Measurements from ENCODE around the gene EVPL. TPM values are rescaled to one million over a fixed set of nuclear protein-coding genes. Genes with fewer than 3 reads are reported as not detected.
A peak's percentile ranks its signal among the peaks of the same experiment; 100 is the strongest.

EVPL gene
- total and polyA plus RNA-seq, 2 of the 13 experiments (the other 11 are each of a cell fraction or from before 2014, with no cell fraction given), result 2.1 to 8.2 TPM

GRCh38 chr17:76027159-76027839, at the start of gene EVPL (continued):
- peak; percentile 27; the same call in 1 of the 2 replicates for TF ChIP-seq NR0B2 (CRISPR knock-in tag; IDR thresholded peaks at IDR 0.05)
- no peak for TF ChIP-seq ZNF674 (CRISPR knock-in tag; IDR thresholded peaks at IDR 0.05; ENCODE audit: low read depth)
- TF ChIP-seq SATB2 (CRISPR knock-in tag; IDR thresholded peaks at IDR 0.05), result no peak
- 0 out of 2 replicates have a peak, but pooled peaks have one; percentile 16 for TF ChIP-seq ZNF329 (CRISPR knock-in tag; IDR thresholded peaks at IDR 0.05; ENCODE audit: low read depth)
- TF ChIP-seq DRAP1 (CRISPR knock-in tag; IDR thresholded peaks at IDR 0.05), result peak; percentile 80
- peak; percentile 92 for TF ChIP-seq ZNF687 (CRISPR knock-in tag; IDR thresholded peaks at IDR 0.05)
- TF ChIP-seq RFX3 (CRISPR knock-in tag; IDR thresholded peaks at IDR 0.05), result no peak
- TF ChIP-seq CEBPB (IDR thresholded peaks at IDR 0.05; ENCODE audit: borderline replicate concordance, low read depth, low read length), result no peak
- TF ChIP-seq PHF8 (CRISPR knock-in tag; IDR thresholded peaks at IDR 0.05), result peak; percentile 76; the same call in 1 of the 2 replicates
- TF ChIP-seq KLF16 (CRISPR knock-in tag; IDR thresholded peaks at IDR 0.05), result peak in 1 of 2 experiments; percentile 49; a peak in 1 of 4 replicates
- no peak for TF ChIP-seq ATF7 (IDR thresholded peaks at IDR 0.05)
- TF ChIP-seq ATF7 (CRISPR knock-in tag; IDR thresholded peaks at IDR 0.05), result peak; percentile 59; the same call in 1 of the 2 replicates
- TF ChIP-seq HNRNPL (IDR thresholded peaks at IDR 0.05; ENCODE audit: low read depth, low read length), result peak; percentile 93
- peak; percentile 55 for TF ChIP-seq KAT8 (CRISPR knock-in tag; IDR thresholded peaks at IDR 0.05)
- TF ChIP-seq ZNF781 (CRISPR knock-in tag; IDR thresholded peaks at IDR 0.05; ENCODE audit: borderline replicate concordance, not compliant biosample characterization), result peak; percentile 49
- no peak for TF ChIP-seq ATRX (CRISPR knock-in tag; IDR thresholded peaks at IDR 0.05; ENCODE audit: borderline replicate concordance)
- peak; percentile 81 for TF ChIP-seq ZFY (CRISPR knock-in tag; IDR thresholded peaks at IDR 0.05)
- 0 out of 2 replicates have a peak, but pooled peaks have one; percentile 19 for TF ChIP-seq ZBTB4 (CRISPR knock-in tag; IDR thresholded peaks at IDR 0.05; ENCODE audit: borderline replicate concordance)
- no peak for TF ChIP-seq ELF3 (CRISPR knock-in tag; IDR thresholded peaks at IDR 0.05)
- TF ChIP-seq HDAC1 (CRISPR knock-in tag; IDR thresholded peaks at IDR 0.05), result peak; percentile 66
- TF ChIP-seq DR1 (CRISPR knock-in tag; IDR thresholded peaks at IDR 0.05), result peak; percentile 55
- peak; percentile 61; the same call in 1 of the 2 replicates for TF ChIP-seq GATA4 (IDR thresholded peaks at IDR 0.05; ENCODE audit: borderline replicate concordance, low read depth)
- 0 out of 2 replicates have a peak, but pooled peaks have one; percentile 5 for TF ChIP-seq ZNF274 (CRISPR knock-in tag; IDR thresholded peaks at IDR 0.05)

Data from HepG2 (cell line).